HG03469 (cell line): ENCODE measurements around the gene TEX54.

Source experiments
- ATAC-seq: cut with Tn5 transposase; IDR thresholded peaks from one replicate; pipeline ENCODE4 v1.9.1; 2021; ENCODE audit warnings: mild to moderate bottlenecking, moderate library complexity, moderate number of reproducible peaks; ENCODE audit not compliant: unreplicated experiment

Gene TEX54

DNA sequence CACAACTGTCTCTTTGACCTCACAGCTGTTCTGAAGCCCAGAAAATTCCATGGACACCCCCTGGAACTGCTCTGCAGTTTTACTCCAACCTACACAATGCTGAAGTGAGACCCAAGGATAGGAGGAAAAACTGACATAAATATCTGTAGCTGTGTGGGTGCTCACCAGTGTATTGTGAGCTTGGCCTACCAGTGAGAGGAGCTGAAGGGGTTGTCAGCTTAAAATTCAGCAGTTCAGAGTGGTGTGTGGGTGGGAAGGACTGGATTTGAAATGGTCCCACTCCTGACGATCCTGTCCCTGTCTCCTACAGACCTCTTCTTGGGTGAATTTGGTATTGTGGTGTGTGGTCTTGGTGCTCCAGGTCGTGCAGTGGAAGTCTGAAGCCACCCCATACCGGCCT is 43.1 kb downstream of the TEX54 start:
- no peak for ATAC-seq

DNA sequence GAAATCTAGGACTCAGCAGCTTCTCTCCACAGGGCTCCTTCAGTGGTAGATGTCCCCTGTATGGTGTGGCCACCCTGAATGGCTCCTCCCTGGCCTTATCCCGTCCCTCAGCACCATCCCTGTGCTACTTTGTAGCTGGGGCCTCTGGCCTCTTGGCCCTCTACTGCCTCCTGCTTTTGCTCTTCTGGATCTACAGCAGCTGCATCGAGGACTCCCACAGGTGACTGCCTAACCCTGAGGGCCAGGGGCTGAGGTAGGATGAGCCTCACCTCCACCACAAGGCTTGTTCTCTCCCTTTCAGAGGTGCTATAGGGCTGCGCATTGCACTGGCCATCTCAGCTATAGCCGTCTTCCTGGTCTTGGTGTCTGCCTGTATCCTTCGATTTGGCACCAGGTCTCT is 43.6 kb downstream of the TEX54 start:
- ATAC-seq = no peak

DNA sequence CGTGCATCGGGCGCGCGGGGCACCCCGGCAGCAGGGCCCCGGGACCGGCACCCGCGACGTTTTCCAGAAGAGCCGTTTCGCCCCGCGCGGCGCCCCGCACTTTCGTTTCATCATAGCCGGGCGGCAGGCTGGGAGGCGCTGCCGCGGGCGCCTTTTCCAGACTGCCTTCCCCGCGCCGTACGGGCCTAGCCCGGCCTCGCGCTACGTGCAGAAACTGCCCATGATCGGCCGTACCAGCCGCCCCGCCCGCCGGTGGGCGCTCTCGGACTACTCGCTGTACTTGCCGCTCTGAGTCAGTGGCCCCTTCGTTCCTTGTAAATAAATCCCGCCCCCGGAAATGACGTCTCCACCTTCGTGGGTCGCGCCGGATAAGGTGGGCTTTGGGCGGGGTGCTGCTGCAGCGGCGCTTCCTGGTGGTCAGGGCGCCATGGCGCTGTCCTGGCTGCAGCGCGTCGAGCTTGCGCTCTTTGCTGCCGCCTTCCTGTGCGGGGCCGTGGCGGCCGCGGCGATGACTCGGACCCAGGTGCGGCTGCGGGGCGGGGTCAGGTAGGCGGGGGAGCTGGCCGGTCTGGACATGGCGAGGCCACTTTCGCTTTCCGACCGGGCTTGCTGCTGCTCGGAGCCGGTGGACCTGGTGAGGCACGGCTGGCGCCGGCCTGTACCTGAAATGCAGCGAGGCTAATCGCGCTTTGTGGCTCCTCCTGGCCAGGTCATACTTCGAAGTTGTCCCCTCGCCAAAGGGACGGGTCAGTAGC is 45.5 kb downstream of the TEX54 start, which contains the start of gene TMEM179B:
TSS of gene TMEM179B (plus strand) at position 398 of the 755 bp plus-strand sequence. CDS start at position 428, 30 bp downstream.
- ATAC-seq = peak; percentile 29

DNA sequence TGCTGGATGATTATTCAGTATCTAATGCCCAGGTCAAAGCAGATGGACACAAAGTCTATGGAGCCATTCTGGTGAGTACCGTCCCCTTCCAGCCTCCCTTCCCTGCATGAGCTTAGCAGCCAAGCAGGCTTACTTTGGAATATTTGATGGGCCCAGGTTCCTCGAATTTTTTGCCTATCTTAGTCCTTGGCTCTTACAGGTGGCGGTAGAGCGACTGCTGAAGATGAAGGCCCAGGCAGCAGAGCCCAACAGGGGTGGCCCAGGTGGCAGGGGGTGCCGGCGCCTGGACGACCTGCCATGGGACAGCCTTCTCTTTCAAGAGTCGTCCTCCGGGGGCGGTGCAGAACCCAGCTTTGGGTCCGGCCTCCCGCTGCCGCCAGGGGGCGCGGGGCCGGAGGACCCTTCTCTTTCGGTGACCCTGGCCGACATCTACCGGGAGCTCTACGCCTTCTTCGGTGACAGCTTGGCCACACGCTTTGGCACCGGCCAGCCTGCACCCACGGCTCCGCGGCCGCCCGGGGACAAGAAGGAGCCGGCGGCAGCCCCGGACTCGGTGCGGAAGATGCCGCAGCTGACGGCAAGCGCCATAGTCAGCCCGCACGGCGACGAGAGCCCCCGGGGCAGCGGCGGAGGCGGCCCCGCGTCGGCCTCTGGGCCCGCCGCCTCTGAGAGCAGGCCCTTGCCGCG is 46.2 kb downstream of the TEX54 start:
- ATAC-seq = peak; percentile 37

DNA sequence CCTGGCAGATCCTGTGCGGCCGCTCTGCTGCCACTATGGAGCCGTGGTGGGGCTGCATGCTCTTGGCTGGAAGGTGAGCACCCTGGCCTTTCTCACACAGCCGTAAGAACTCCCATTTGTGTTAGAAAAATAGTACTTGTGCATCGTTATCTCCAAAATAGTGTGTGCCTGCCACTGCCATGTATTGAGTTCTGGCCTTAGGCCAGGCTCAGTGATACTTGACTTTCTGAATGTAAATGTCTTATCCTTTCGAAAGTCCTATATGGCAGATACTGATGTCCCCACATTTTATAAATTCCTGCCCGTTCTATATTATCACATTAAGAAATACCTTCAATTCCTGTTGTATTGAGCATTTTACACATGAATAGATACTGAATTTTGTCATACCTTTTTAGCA is 49.9 kb downstream of the TEX54 start:
- ATAC-seq = no peak
